Measurements from ENCODE around the gene OR5K3. TPM values are rescaled to one million over a fixed set of nuclear protein-coding genes. Genes with fewer than 3 reads are reported as not detected.
"Not testable (repeated sequence)": the region's sequence is repeated elsewhere in the genome, so short reads cannot be mapped to it uniquely, and the experiment has no call there.

OR5K3 gene
- total RNA-seq, 4 donors from 2014 or later = not detected

DNA sequence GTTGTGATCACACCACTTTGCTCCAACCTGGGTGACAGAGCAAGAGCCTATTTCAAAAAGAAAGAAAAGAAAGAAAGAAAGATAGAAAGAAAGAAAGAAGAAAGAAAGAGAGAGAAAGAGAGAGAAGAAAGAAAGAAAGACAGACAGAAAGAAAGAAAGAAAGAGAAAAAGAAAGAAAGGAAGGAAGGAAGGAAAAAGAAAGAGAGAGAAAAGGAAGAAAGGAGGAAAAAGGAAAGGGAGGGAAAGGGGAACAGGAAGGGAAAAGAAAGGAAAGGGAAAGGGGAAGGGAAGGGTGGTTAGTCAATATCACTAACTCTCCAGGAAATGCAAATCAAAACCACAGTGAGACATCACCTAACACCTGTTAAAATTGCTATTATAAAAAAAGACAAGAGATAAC lies 18.6 kb upstream of the OR5K3 start:
- H3K36me3 ChIP-seq = no peaks in the 10 kb centered on the region
- no peak for DNase-seq
- no peaks in the 10 kb centered on the region for H3K9me3 ChIP-seq
- no peak overlapping the region for H3K27ac ChIP-seq
- TF ChIP-seq, protein P1, sequence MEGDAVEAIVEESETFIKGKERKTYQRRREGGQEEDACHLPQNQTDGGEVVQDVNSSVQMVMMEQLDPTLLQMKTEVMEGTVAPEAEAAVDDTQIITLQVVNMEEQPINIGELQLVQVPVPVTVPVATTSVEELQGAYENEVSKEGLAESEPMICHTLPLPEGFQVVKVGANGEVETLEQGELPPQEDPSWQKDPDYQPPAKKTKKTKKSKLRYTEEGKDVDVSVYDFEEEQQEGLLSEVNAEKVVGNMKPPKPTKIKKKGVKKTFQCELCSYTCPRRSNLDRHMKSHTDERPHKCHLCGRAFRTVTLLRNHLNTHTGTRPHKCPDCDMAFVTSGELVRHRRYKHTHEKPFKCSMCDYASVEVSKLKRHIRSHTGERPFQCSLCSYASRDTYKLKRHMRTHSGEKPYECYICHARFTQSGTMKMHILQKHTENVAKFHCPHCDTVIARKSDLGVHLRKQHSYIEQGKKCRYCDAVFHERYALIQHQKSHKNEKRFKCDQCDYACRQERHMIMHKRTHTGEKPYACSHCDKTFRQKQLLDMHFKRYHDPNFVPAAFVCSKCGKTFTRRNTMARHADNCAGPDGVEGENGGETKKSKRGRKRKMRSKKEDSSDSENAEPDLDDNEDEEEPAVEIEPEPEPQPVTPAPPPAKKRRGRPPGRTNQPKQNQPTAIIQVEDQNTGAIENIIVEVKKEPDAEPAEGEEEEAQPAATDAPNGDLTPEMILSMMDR (IDR thresholded peaks at IDR 0.05) = no peak
- TF ChIP-seq POLR2A (IDR thresholded peaks at IDR 0.05) = no peak
- H3K27me3 ChIP-seq = no peaks in the 10 kb centered on the region
- no peak overlapping the region for H3K4me3 ChIP-seq
- no peaks in the 10 kb centered on the region for H3K4me1 ChIP-seq

DNA sequence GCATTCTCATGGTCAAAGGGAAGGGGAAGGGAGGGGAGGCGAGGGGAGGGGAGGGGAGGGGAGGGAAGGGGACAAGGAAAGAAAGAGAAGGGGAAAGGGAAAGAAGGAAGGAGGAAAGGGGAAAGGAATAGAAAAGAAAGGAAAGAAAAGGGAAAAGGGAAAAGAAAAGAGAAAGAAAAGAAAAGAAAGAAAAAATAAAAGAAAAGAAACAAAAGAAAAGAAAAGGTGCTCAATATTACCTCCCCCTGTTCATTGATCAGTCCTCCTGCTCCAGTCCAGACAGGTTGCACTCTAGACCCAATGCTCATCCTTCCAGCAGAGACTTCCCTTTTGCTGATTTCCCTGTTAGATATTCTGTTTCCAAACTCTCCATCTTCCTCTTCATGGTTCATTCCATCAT lies 18.0 kb upstream of the OR5K3 start:
- Histone ChIP-seq H3K9me3 (no peaks in the 10 kb centered on the region), H3K27ac (no peak overlapping the region), H3K27me3 (no peaks in the 10 kb centered on the region), H3K4me3 (no peak overlapping the region), H3K4me1 (no peaks in the 10 kb centered on the region), H3K36me3 (no peaks in the 10 kb centered on the region)
- TF ChIP-seq POLR2A (IDR thresholded peaks at IDR 0.05) = no peak
- TF ChIP-seq, protein P1 (IDR thresholded peaks at IDR 0.05) = no peak
- DNase-seq = no peak

DNA sequence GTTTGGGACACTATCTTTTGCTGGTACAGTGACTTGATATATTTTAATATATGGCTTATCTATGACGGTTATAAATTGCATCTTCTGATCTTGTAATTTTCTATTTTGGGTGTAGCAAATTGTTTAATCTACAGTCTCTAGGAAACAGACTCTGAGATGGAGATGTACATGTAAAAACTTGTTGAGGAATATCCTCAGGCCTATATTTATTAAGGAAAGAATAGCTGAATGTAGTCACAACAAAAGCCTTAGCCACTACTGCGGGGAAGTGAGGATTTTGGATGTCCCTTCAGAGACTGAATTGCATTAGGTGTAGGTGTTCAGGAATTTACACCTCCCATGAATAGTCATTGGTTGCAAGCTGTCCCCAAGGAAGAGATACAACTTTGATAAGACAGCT lies 13.8 kb upstream of the OR5K3 start:
- no peaks in the 10 kb centered on the region for H3K9me3 ChIP-seq
- no peak overlapping the region for H3K27ac ChIP-seq
- H3K36me3 ChIP-seq = no peaks in the 10 kb centered on the region
- H3K4me1 ChIP-seq = no peaks in the 10 kb centered on the region
- no peak for DNase-seq
- TF ChIP-seq POLR2A (IDR thresholded peaks at IDR 0.05) = no peak
- TF ChIP-seq, protein P1 (IDR thresholded peaks at IDR 0.05) = no peak
- no peak overlapping the region for H3K4me3 ChIP-seq
- H3K27me3 ChIP-seq = no peaks in the 10 kb centered on the region

DNA sequence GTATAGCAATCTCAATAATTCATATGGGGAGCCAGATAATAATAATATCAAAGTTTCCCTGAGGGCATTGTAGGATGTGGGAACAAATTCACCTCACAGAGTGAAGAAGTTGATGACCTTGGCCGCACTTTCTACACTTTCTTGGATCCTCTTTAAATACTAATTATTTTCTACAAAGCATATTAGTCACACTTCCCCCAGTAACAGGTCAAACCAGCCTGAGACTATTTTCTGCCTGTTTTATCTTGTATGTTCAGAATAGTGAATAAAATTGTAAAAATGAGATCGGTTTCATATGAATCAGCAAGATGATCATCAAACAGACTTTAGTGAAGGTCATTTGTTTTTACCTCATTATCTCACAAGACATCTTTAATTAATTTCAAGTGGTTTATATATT lies 2.3 kb upstream of the OR5K3 start:
- H3K27me3 ChIP-seq = no peaks in the 10 kb centered on the region
- no peaks in the 10 kb centered on the region for H3K36me3 ChIP-seq
- no peaks in the 10 kb centered on the region for H3K9me3 ChIP-seq
- no peaks in the 10 kb centered on the region for H3K4me1 ChIP-seq
- no peak overlapping the region for H3K27ac ChIP-seq
- no peak for DNase-seq
- no peak overlapping the region for H3K4me3 ChIP-seq
- TF ChIP-seq POLR2A (IDR thresholded peaks at IDR 0.05) = no peak
- TF ChIP-seq, protein P1 (IDR thresholded peaks at IDR 0.05) = no peak

DNA sequence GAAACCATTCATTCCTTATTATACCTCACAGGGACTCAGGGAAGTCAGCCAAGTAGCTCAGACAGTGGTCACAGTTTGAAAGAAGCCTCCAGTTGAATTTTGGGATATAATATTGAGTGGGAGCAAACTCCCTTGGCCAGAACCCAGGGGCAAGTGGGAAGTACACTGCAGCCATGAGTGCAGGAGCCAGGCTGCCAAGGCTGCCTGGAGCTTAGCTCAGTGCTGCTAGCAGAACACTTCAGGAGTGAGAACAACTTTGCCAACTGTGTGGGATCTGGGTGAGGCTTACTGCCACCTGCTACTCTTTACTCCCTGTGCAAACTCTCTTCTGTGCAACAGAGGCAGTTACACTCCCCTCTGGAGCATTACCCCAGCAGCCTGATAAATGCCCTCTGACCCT lies 4.6 kb downstream of the OR5K3 start:
- H3K9me3 ChIP-seq = no peaks in the 10 kb centered on the region
- TF ChIP-seq, protein P1 (IDR thresholded peaks at IDR 0.05) = no peak
- no peak for TF ChIP-seq POLR2A (IDR thresholded peaks at IDR 0.05)
- H3K27ac ChIP-seq = no peak overlapping the region
- H3K27me3 ChIP-seq = no peaks in the 10 kb centered on the region
- DNase-seq = no peak
- H3K36me3 ChIP-seq = no peaks in the 10 kb centered on the region
- H3K4me3 ChIP-seq = no peak overlapping the region
- no peaks in the 10 kb centered on the region for H3K4me1 ChIP-seq

DNA sequence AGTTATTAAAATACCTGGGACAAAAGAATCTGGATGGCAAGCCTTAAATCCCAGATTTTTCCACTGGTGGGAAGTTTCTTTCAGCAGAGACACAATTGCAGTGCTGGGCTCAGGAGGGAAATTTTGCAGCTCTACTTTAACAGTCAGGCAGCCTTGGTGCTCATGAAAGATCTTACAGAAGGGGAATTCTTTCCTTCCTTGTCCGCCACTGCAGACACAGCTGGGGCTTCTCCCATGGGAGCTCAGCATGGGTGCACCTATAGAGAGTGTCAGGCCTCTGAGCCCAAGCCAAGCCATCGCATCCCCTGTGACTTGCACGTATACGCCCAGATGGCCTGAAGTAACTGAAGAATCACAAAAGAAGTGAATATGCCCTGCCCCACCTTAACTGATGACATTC lies 6.0 kb downstream of the OR5K3 start:
- H3K27ac ChIP-seq, H3K27me3 ChIP-seq, H3K9me3 ChIP-seq, H3K4me3 ChIP-seq, DNase-seq, H3K4me1 ChIP-seq, H3K36me3 ChIP-seq: not testable (repeated sequence)

All from Peyer's patch (tissue), 4 donors.